Mammary microvascular endothelial cell (primary cell): ENCODE measurements around the gene RNU11. TPM values are rescaled to one million over a fixed set of nuclear protein-coding genes. Genes with fewer than 3 reads are reported as not detected.

Experiments used
- total RNA-seq: library from RNA; depleted of rRNA; stranded (reverse); fragments of >200 nt; gene quantifications from 2 replicates; pipeline ENCODE4 v1.2.3, GENCODE V29; 2015

Gene RNU11
- not detected in 2 replicates for total RNA-seq

GRCh38 chr1:28648474-28649198 is at the start of gene RNU11:
Gene RNU11, plus strand, starts transcription at chr1:28648600.

GRCh38 chr1:28642847-28643635 is 5.4 kb upstream of the RNU11 start, which contains the start of gene TAF12:
Gene TAF12, minus strand, starts transcription at chr1:28643067. Its CDS starts 20,986 bp downstream, at chr1:28622081.

GRCh38 chr1:28668191-28668955 is 20.0 kb downstream of the RNU11 start, which contains the start of gene GMEB1:
Gene GMEB1, plus strand, starts transcription at chr1:28668784. Its CDS starts 14,829 bp downstream, at chr1:28683613.

Other genes starting within 250 kb of the RNU11 start
- 69.4 and 70.0 TPM in 2 replicates for gene RCC1, start 142.6 kb upstream of the RNU11 start, total RNA-seq
- gene TRNAU1AP, start 95.5 kb upstream of the RNU11 start, total RNA-seq, result 30.8 and 37.6 TPM in 2 replicates
- gene RAB42, start 56.3 kb upstream of the RNU11 start, total RNA-seq, result 1.4 and 2.1 TPM in 2 replicates
- 15.1 and 17.6 TPM in 2 replicates for gene TAF12, start 5.5 kb upstream of the RNU11 start, total RNA-seq
- 7.7 and 8.0 TPM in 2 replicates for gene GMEB1, start 20.2 kb downstream of the RNU11 start, total RNA-seq
- 63.7 and 72.8 TPM in 2 replicates for gene YTHDF2, start 88.3 kb downstream of the RNU11 start, total RNA-seq
- gene OPRD1, start 163.6 kb downstream of the RNU11 start, total RNA-seq, result not detected in 2 replicates